ENCODE measurements around the gene AHNAK.

DNA sequence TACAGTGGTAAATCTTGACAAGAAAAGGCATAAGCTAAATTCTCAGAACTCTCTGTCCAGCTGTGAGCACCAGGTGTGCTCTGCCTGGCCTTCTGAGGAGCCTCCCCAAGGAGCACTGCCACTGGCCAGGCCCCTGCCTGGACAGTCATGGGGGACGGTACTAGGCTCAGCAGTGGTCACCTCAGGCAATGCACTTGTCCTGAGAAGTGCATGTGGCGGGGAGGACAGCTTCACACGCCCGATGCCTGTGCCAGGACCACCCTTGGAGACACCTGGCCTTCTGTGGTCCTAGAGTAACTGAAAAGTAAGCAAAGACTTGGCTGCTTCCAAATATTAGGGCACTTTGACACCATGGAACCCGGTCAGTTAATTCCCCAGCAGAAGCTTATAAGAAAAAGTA, 156.4 kb downstream of the AHNAK start:
- TF ChIP-seq, protein P1, sequence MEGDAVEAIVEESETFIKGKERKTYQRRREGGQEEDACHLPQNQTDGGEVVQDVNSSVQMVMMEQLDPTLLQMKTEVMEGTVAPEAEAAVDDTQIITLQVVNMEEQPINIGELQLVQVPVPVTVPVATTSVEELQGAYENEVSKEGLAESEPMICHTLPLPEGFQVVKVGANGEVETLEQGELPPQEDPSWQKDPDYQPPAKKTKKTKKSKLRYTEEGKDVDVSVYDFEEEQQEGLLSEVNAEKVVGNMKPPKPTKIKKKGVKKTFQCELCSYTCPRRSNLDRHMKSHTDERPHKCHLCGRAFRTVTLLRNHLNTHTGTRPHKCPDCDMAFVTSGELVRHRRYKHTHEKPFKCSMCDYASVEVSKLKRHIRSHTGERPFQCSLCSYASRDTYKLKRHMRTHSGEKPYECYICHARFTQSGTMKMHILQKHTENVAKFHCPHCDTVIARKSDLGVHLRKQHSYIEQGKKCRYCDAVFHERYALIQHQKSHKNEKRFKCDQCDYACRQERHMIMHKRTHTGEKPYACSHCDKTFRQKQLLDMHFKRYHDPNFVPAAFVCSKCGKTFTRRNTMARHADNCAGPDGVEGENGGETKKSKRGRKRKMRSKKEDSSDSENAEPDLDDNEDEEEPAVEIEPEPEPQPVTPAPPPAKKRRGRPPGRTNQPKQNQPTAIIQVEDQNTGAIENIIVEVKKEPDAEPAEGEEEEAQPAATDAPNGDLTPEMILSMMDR (IDR thresholded peaks at IDR 0.05): no peak
- no peak for TF ChIP-seq POLR2A (IDR thresholded peaks at IDR 0.05)
